IMR-90 (cell line): ENCODE results near the gene SIAH2. TPM values are rescaled to one million over a fixed set of nuclear protein-coding genes. Genes with fewer than 3 reads are reported as not detected.

ENCODE experiments used
- ATAC-seq: fragments of 200-7000 bp; cut with Tn5 transposase; 2 replicates; pipeline ENCODE4 v1.9.1; 2020; ENCODE audit warnings: low read depth, mild to moderate bottlenecking, moderate library complexity
- BruUV-seq: library from RNA; stranded (reverse); fragments of 400-500 nt; replicated peaks from 2 replicates; lab custom pipeline; 2021; lab: Mats Ljungman, UMichigan
- CTCF ChIA-PET: fragments of 300-600 bp; formaldehyde crosslinking; extraction: SDS; loops from one replicate; lab custom pipeline; 2021; ENCODE audit warnings: antibody characterized with exemption; lab: Yijun Ruan, JAX
- POLR2A ChIA-PET: fragments of 300-600 bp; sonication (Branson Sonifier 250); formaldehyde crosslinking; loops from one replicate; lab custom pipeline; 2022; ENCODE audit warnings: antibody characterized with exemption; ENCODE audit not compliant: unreplicated experiment; lab: Charles Lee
- DNase-seq: peaks from one replicate; pipeline ENCODE4 v3.0.0; 2013
- H2AFZ ChIP-seq: replicated peaks from 2 replicates; pipeline ENCODE3; 2013; ENCODE audit warnings: low read length, mild to moderate bottlenecking; ENCODE audit not compliant: poor library complexity
- H2AK5ac ChIP-seq: 2 replicates; pipeline ENCODE4 v1.6.1; 2013; ENCODE audit warnings: low read depth, low read length, inconsistent platforms
- H2AK9ac ChIP-seq: replicated peaks from 2 replicates; pipeline ENCODE3; 2013; ENCODE audit warnings: mild to moderate bottlenecking, low read depth, low read length, moderate library complexity; ENCODE audit not compliant: poor library complexity
- H2BK120ac ChIP-seq: 2 replicates; pipeline ENCODE4 v1.6.1; 2013; ENCODE audit warnings: low read depth, low read length, inconsistent platforms
- H2BK15ac ChIP-seq: 3 replicates; pipeline ENCODE4 v1.6.1; 2013; ENCODE audit warnings: low read depth, low read length, inconsistent platforms
- H2BK20ac ChIP-seq: 2 replicates; pipeline ENCODE4 v1.6.1; 2013; ENCODE audit warnings: low read depth, mild to moderate bottlenecking, inconsistent platforms, low read length, moderate library complexity
- H2BK5ac ChIP-seq: 2 replicates; pipeline ENCODE4 v1.6.1; 2013; ENCODE audit warnings: mild to moderate bottlenecking, low read depth, low read length, inconsistent platforms; ENCODE audit not compliant: poor library complexity, severe bottlenecking
- H3K14ac ChIP-seq: replicated peaks from 2 replicates; pipeline ENCODE4 v1.6.1; 2013; ENCODE audit warnings: low read depth, low read length, inconsistent platforms
- H3K18ac ChIP-seq: 2 replicates; pipeline ENCODE4 v1.6.1; 2013; ENCODE audit warnings: low read depth, low read length, control low read depth
- H3K23ac ChIP-seq: 2 replicates; pipeline ENCODE4 v1.6.1; 2013; ENCODE audit warnings: low read depth, low read length, inconsistent platforms
- H3K27ac ChIP-seq: 2 replicates; pipeline ENCODE4 v1.5.1; 2013; ENCODE audit warnings: mild to moderate bottlenecking, control low read depth, low read length; ENCODE audit not compliant: insufficient read depth
- H3K27me3 ChIP-seq: 2 replicates; pipeline ENCODE4 v1.6.1; 2013; ENCODE audit warnings: low read length; ENCODE audit not compliant: control insufficient read depth, insufficient read depth
- H3K36me3 ChIP-seq: 2 replicates; pipeline ENCODE4 v1.6.1; 2013; ENCODE audit warnings: low read length, mixed read lengths; ENCODE audit not compliant: control insufficient read depth, insufficient read depth
- H3K4ac ChIP-seq: 2 replicates; pipeline ENCODE4 v1.6.1; 2013; ENCODE audit warnings: low read depth, low read length, inconsistent platforms
- H3K4me1 ChIP-seq: 2 replicates; pipeline ENCODE4 v1.6.1; 2013; ENCODE audit warnings: low read length, mixed read lengths; ENCODE audit not compliant: control insufficient read depth, insufficient read depth
- H3K4me2 ChIP-seq: 2 replicates; pipeline ENCODE4 v1.6.1; 2013; ENCODE audit warnings: low read depth, mild to moderate bottlenecking, control low read depth, low read length, moderate library complexity
- H3K4me3 ChIP-seq: 2 replicates; pipeline ENCODE4 v1.5.1; 2013; ENCODE audit warnings: low read depth, mild to moderate bottlenecking, control low read depth, low read length, moderate library complexity; ENCODE audit not compliant: insufficient read depth
- H3K56ac ChIP-seq: 2 replicates; pipeline ENCODE4 v1.6.1; 2013; ENCODE audit warnings: low read length, inconsistent platforms; ENCODE audit not compliant: insufficient read depth; ENCODE audit errors: extremely low read depth
- H3K79me1 ChIP-seq, 2 experiments: 2 replicates each; pipeline ENCODE4 v1.6.1; 2013; ENCODE audit warnings: low read length in 2 of 2, inconsistent platforms in 1 of 2, low read depth in 1 of 2
- H3K9ac ChIP-seq: 2 replicates; pipeline ENCODE4 v1.6.1; 2013; ENCODE audit warnings: low read depth, low read length, control low read depth
- H3K9me1 ChIP-seq: 2 replicates; pipeline ENCODE4 v1.6.1; 2013; ENCODE audit warnings: low read length, inconsistent platforms; ENCODE audit not compliant: insufficient read depth
- H3K9me3 ChIP-seq: 2 replicates; pipeline ENCODE4 v1.6.1; 2013; ENCODE audit warnings: low read length; ENCODE audit not compliant: control insufficient read depth, insufficient read depth
- H4K20me1 ChIP-seq: 2 replicates; pipeline ENCODE4 v1.6.1; 2013; ENCODE audit warnings: low read length, inconsistent platforms; ENCODE audit not compliant: insufficient read depth
- H4K5ac ChIP-seq: 2 replicates; pipeline ENCODE4 v1.6.1; 2013; ENCODE audit warnings: mild to moderate bottlenecking, low read depth, low read length, control low read depth
- H4K8ac ChIP-seq, 2 experiments: 2 replicates each; pipeline ENCODE4 v1.6.1; 2013; ENCODE audit warnings: low read depth in 2 of 2, low read length in 2 of 2, control low read depth in 1 of 2, inconsistent platforms in 1 of 2
- H4K91ac ChIP-seq: 2 replicates; pipeline ENCODE4 v1.6.1; 2013; ENCODE audit warnings: low read depth, low read length, inconsistent platforms; ENCODE audit not compliant: insufficient read depth
- CEBPB ChIP-seq: IDR thresholded peaks from 2 replicates; pipeline ENCODE4 v1.6.1; 2012; ENCODE audit warnings: low read depth, low read length, improper control_type of control experiment
- CHD1 ChIP-seq: IDR thresholded peaks from 2 replicates; pipeline ENCODE4 v1.6.1; 2012; ENCODE audit warnings: low read depth, low read length, improper control_type of control experiment
- FOS ChIP-seq: fragments of 150-350 bp; IDR thresholded peaks from 2 replicates; pipeline ENCODE4 v1.6.1; 2016; ENCODE audit warnings: low read depth, low read length
- MXI1 ChIP-seq: IDR thresholded peaks from 2 replicates; pipeline ENCODE4 v1.6.1; 2012; ENCODE audit warnings: low read depth, mild to moderate bottlenecking, low read length, moderate library complexity, borderline replicate concordance
- NFE2L2 ChIP-seq: fragments of 150-350 bp; IDR thresholded peaks from 2 replicates; pipeline ENCODE4 v1.6.1; 2016; ENCODE audit warnings: low read depth, mild to moderate bottlenecking, low read length
- WGBS, 2 experiments: methylation state at CpG; one replicate each; pipeline versions ENCODE4 v1.1.5 to v1.1.7; 2013; ENCODE audit warnings: missing lambda C conversion rate in 2 of 2; ENCODE audit not compliant: insufficient read length in 1 of 2; ENCODE audit errors: extremely low coverage in 2 of 2; 5-methylcytosine and 5-hydroxymethylcytosine counted together
- dilution Hi-C: fragments of 300-500 bp; cut with HindIII; formaldehyde crosslinking; loops from one replicate; pipeline ENCODE4 v1.14.3; 2018; ENCODE audit warnings: low sequenced_read_pairs; ENCODE audit not compliant: unreplicated experiment
- in situ Hi-C: fragments of 300-500 bp; cut with MboI; formaldehyde crosslinking; loops from 3 replicates; pipeline ENCODE4 v1.14.3; 2019; ENCODE audit warnings: low sequenced_read_pairs, inconsistent platforms, mixed read lengths
- intact Hi-C: fragments of 100-400 bp; cut with micrococcal nuclease; formaldehyde crosslinking; loops from 2 replicates; pipeline ENCODE4 v1.10.0; 2022
- polyA plus RNA-seq, 3 experiments: library from polyadenylated mRNA; depleted of rRNA; stranded (reverse); fragments of >200 nt; gene quantifications; 2 replicates each; pipeline ENCODE4 v1.2.3, GENCODE V29; 2012; ENCODE audit warnings: low replicate concordance in 1 of 3
- total RNA-seq: library from RNA; depleted of rRNA; stranded (reverse); fragments of >200 nt; gene quantifications from 2 replicates; pipeline ENCODE4 v1.2.3, GENCODE V29; 2012
- TF ChIP-seq, protein P1 (sequence below): conservative IDR thresholded peaks from 2 replicates; pipeline ENCODE4 v1.5.1; 2012; ENCODE audit warnings: mild to moderate bottlenecking, low read depth, low read length, improper control_type of control experiment

The SIAH2 gene
- total and polyA plus RNA-seq, 2 of the 4 experiments (the other 2 are of a cell fraction), result 24.7 to 61.8 TPM

DNA sequence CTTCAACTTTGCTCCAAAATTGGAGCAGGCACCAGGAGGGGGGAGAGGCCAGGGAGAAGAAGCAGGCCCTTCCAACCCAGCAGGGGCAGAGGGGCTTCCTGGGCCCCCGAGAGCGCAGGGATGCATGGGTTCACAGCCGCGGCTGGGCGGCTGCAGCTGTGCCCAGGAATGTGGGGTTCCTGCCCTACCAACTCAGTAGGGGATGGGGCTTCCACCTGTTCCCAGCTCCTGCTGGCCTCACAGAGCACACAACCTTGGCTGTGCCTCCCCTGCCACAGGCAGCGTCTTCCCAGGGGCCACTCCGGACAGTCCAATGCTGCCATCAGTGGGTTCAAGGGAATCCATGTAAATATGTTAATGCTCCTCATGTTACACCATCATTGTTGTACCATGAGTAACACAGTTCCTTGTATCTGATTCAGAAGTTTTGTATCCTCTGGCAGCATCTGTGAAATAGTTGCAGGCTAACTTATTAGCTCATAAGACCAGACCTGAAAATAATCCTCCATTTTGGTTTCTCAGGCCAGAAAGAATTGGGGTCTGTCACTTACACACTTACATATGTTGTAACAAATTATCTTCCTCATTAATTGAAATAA, 12.1 kb upstream of the SIAH2 start:
- Histone ChIP-seq H4K5ac (peak overlapping the region; percentile 9; the same call in 1 of the 2 replicates), H4K91ac (no peak overlapping the region), H3K4me1 (peaks cover 6% of the 10 kb centered on the region), H3K4me2 (no peak overlapping the region), H3K27ac (no peak overlapping the region), H2AK5ac (no peak overlapping the region; the same call in 1 of the 2 replicates), H3K36me3 (no peaks in the 10 kb centered on the region), H3K56ac (no peak overlapping the region), H3K4me3 (no peak overlapping the region), H2BK15ac (no peak overlapping the region), H2AFZ (peak overlapping the region; percentile 74), H3K9me3 (no peaks in the 10 kb centered on the region), H2BK120ac (no peak overlapping the region), H3K27me3 (no peaks in the 10 kb centered on the region), H3K4ac (no peak overlapping the region), H3K9ac (no peak overlapping the region), H2AK9ac (no peak overlapping the region), H3K79me1 (no peaks in the 10 kb centered on the region), H4K8ac (peak overlapping the region in 1 of 2 experiments; percentile 50; a peak in 1 of 4 replicates), H3K23ac (no peak overlapping the region), H3K14ac (no peak overlapping the region), H3K9me1 (no peaks in the 10 kb centered on the region), H2BK20ac (no peak overlapping the region), H2BK5ac (peak overlapping the region; percentile 77), H3K18ac (no peak overlapping the region), H4K20me1 (no peaks in the 10 kb centered on the region)
- TF ChIP-seq CHD1, result no peak
- TF ChIP-seq CEBPB, result peak; percentile 28; the same call in 1 of the 2 replicates
- no peak; the same call in 1 of the 2 replicates for TF ChIP-seq FOS
- TF ChIP-seq, protein P1, sequence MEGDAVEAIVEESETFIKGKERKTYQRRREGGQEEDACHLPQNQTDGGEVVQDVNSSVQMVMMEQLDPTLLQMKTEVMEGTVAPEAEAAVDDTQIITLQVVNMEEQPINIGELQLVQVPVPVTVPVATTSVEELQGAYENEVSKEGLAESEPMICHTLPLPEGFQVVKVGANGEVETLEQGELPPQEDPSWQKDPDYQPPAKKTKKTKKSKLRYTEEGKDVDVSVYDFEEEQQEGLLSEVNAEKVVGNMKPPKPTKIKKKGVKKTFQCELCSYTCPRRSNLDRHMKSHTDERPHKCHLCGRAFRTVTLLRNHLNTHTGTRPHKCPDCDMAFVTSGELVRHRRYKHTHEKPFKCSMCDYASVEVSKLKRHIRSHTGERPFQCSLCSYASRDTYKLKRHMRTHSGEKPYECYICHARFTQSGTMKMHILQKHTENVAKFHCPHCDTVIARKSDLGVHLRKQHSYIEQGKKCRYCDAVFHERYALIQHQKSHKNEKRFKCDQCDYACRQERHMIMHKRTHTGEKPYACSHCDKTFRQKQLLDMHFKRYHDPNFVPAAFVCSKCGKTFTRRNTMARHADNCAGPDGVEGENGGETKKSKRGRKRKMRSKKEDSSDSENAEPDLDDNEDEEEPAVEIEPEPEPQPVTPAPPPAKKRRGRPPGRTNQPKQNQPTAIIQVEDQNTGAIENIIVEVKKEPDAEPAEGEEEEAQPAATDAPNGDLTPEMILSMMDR, result no peak
- TF ChIP-seq MXI1, result no peak
- TF ChIP-seq NFE2L2, result no peak
- ATAC-seq, result peak; percentile 90
- 100% methylated on average over 5 of the region's 7 CpGs; no CpG with 5 or more reads in 1 of the 2 experiments for WGBS, 2 experiments
- peak; percentile 89 for DNase-seq
- CTCF ChIA-PET, result interaction anchor here (0.8 to 1.7 kb wide), 3 partner anchors 13 to 370 kb away, joined by 3 to 11 read pairs (median 4); no protein-coding TSS in a partner anchor
- POLR2A ChIA-PET, result interaction anchor here (0.6 to 1.3 kb wide), 2 partner anchors 12 to 71 kb away, joined by 6 read pairs; partner anchors contain the start of genes ERICH6 and SIAH2
- intact Hi-C loops, result no loop called here
- in situ Hi-C loops, result loop anchor here (25.0 kb wide), 1 partner anchor 362 kb away; no protein-coding TSS in a partner anchor
- dilution Hi-C loops, result no loop called here
- no TSS peak for BruUV-seq
